Mucosa of stomach (tissue), 1 donor: ENCODE data around the gene SLC25A34.

Experiments
- H3K27me3 ChIP-seq: one replicate; pipeline ENCODE4 v1.7.0; 2013; ENCODE audit warnings: mild to moderate bottlenecking, low read length; ENCODE audit not compliant: control insufficient read depth, insufficient read depth
- H3K36me3 ChIP-seq: one replicate; pipeline ENCODE4 v1.7.0; 2013; ENCODE audit warnings: low read length; ENCODE audit not compliant: control insufficient read depth, insufficient read depth
- H3K4me1 ChIP-seq: one replicate; pipeline ENCODE4 v1.7.0; 2013; ENCODE audit warnings: mild to moderate bottlenecking, low read length; ENCODE audit not compliant: control insufficient read depth, insufficient read depth
- H3K4me3 ChIP-seq: one replicate; pipeline ENCODE4 v1.7.0; 2013; ENCODE audit warnings: low read length
- H3K9ac ChIP-seq: one replicate; pipeline ENCODE4 v1.7.0; 2013; ENCODE audit warnings: mild to moderate bottlenecking, low read length, moderate library complexity
- H3K9me3 ChIP-seq: one replicate; pipeline ENCODE4 v1.7.0; 2013; ENCODE audit warnings: mild to moderate bottlenecking, low read length, moderate library complexity; ENCODE audit not compliant: control insufficient read depth
- donor health status: Pancreatic carcinoma.

Gene SLC25A34

DNA sequence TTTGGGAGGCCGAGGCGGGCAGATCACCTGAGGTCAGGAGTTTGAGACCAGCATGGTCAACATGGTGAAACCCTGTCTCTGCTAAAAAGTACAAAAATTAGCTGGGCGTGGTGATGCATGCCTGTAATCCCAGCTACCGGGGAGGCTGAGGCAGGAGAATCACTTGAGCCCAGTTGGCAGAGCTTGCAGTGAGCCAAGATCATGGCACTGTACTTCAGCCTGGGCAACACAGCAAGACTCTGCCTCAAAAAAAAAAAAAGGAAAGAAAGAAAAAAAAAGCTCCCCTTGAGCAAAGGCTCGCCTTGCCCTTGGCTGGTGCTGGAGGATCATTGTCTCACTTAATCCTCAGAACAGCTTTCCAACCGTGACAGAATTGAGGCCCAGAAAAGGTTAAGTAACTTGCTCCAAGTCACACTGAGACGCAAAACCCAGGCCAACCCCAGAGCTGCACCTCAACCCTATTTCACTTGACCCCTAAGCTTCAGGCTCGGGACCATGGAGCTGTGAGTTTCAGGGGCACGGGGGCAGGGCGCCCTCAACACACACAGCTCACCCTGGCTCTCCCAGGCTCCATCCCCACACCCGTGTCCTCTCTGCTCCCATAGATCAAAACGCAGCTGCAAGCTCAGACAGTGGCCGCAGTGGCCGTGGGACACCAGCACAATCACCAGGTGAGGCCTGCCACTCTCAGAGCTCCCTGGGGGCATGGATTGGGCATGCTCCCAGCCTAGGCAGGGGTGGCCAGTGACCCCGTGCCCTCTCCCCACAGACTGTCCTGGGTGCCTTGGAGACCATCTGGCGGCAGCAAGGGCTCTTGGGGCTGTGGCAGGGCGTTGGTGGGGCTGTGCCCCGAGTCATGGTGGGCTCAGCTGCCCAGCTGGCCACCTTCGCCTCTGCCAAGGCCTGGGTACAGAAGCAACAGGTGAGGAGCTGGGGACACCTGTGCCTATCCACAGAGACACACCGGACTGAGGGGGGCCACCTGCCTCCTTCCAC, 1.6 kb downstream of the SLC25A34 start:
- Histone ChIP-seq H3K4me3 (no peak overlapping the region), H3K36me3 (peaks cover 5% of the 10 kb centered on the region), H3K9me3 (no peaks in the 10 kb centered on the region), H3K9ac (peak overlapping the region; percentile 2), H3K27me3 (no peaks in the 10 kb centered on the region), H3K4me1 (peaks cover 54% of the 10 kb centered on the region)

DNA sequence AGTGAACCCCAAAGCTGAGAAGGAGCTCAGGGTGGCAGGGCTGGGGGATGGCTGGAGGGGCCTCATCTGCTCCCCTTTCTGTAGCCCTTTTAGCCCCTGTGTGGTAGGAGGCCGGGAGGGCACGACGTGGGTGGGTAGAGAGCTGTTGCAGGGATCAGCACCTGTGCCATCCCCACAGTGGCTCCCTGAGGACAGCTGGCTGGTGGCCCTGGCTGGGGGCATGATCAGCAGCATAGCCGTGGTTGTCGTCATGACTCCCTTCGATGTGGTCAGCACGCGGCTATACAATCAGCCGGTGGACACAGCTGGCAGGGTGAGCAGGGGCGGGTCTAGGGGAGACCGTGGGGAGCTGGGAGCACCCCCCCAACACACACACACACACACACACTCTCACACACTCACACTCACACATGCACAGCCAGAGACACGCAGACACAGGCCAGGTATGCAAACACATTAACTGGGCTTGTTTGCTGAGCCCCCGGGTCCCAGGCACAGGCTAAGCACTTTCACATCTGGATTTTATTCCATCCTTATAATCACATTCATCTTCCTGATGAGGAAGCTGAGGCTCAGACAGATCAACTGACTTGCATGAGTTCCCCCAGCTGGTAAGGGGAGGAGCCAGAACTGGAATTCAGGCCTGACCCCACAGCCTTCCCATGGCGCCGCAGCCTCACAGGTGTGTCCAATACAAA, 2.5 kb downstream of the SLC25A34 start:
- Histone ChIP-seq H3K9ac (peak overlapping the region; percentile 2), H3K36me3 (no peaks in the 10 kb centered on the region), H3K9me3 (no peaks in the 10 kb centered on the region), H3K27me3 (no peaks in the 10 kb centered on the region), H3K4me3 (no peak overlapping the region), H3K4me1 (peaks cover 54% of the 10 kb centered on the region)

DNA sequence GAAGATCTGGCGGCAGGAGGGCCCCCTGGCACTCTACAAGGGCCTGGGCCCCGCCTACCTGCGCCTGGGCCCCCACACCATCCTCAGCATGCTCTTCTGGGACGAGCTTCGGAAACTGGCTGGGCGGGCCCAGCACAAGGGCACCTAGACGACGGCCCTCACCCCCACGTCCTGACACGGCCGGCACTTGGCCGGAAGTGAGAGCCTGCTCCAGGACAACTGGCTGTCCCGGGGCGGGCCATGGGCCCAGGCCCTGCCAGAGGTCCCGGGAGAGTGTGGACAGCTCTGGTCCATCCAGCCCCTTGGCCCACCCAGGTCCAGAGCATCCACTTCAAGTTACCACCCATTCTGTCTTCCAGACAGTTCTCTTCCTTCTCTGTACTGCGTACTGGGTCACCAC, 3.2 kb downstream of the SLC25A34 start:
- H3K9me3 ChIP-seq = no peaks in the 10 kb centered on the region
- H3K27me3 ChIP-seq = no peaks in the 10 kb centered on the region
- peaks cover 54% of the 10 kb centered on the region for H3K4me1 ChIP-seq
- H3K4me3 ChIP-seq = no peak overlapping the region
- H3K36me3 ChIP-seq = no peaks in the 10 kb centered on the region
- no peak overlapping the region for H3K9ac ChIP-seq

DNA sequence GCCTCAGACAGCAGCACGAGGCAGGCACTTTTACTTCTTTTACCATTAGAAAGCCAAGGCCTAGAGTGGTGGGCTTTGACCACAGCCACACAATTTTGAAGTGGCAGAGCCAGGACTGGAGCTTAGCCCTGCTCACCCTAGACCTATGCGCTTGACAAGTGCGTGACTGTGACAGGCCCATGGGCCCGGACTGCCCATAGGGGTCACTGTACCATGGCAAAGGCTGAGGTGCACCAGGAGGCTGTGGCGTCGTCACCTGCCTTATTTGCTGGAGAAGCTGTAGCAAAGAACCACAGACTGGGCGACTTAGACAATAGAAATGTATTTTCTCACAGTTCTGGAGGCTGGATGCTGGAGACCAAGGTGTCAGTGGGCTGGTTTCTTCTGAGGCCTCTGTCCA, 3.7 kb downstream of the SLC25A34 start:
- Histone ChIP-seq H3K9me3 (no peaks in the 10 kb centered on the region), H3K4me1 (peaks cover 52% of the 10 kb centered on the region), H3K27me3 (no peaks in the 10 kb centered on the region), H3K9ac (no peak overlapping the region), H3K4me3 (no peak overlapping the region), H3K36me3 (no peaks in the 10 kb centered on the region)

DNA sequence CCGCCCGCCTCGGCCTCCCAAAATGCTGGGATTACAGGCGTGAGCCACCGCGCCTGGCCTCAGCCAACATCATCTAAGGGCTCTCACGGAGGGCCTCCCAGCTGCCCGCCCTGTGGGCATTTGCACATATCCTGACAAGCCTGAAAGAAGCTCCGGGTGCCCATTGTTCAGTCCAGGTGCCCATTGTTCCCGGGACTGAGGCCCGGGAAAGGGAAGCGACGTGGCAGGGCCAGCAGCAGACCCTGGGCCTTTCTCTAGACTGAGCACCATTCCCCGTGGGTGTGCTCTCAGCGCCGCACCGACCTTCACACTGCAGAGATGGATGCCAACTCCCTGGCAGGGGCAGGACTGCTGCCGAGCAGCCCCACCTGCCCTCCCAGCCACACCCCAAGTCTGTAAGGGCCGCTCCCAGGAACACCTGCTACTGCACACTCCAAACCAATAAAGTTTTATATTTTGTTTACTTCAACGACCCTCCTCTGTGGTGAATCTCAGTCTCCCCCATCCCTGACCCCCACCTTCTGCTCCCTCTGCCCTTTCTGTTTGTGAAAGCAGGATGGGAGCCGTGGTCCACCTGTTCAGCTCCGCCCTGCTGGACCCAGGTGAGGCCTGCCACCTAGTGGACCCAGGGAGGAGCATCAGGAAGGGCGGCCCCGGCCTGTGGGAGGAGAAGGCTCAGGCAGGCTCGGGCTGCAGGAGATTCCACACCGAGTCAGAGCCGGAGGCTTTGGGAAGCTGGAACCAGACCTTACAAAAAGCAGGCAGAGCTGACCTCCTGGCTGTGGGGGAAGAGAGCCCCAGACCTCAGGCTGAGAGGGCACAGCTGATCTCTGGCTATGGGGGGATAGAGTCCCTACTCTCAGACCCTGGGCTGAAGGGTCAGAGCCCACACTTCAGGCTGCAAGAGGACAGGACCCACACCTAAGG, 5.1 kb downstream of the SLC25A34 start:
- peak overlapping the region; percentile 3 for H3K9ac ChIP-seq
- no peaks in the 10 kb centered on the region for H3K9me3 ChIP-seq
- no peaks in the 10 kb centered on the region for H3K27me3 ChIP-seq
- peaks cover 38% of the 10 kb centered on the region for H3K4me1 ChIP-seq
- no peak overlapping the region for H3K4me3 ChIP-seq
- no peaks in the 10 kb centered on the region for H3K36me3 ChIP-seq

DNA sequence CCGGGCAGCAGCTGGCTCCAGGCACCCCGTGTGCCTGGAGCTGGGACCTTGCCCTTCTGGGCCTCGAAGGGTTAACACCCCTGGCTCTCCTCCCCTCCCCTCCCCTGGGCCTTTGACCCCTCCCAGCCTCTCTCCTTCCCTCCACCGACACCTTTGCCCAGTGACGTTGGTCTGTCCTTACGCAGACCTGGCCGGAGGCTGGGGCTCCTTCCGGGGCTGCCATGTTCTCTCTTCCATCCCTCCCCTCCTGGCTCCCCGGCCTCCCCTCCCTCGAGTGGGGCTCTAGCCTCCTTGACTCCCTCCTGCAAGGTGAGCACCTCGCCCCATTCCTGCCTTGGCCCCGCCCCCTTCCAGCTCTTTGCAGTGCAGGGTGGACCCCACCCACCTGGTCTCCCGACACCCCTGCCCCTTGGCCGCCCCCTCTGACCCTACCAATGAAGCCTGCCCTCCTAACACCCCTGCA, 6.3 kb downstream of the SLC25A34 start, which contains the start of gene TMEM82:
Gene TMEM82 (plus strand): TSS at position 161 of the 463 bp plus-strand sequence. CDS start 61 bp downstream, at position 222.
- Histone ChIP-seq H3K4me3 (no peak within 1 kb of the TSS), H3K4me1 (peaks cover 26% of the 10 kb centered on the region), H3K27me3 (no peaks in the 10 kb centered on the region), H3K9me3 (no peaks in the 10 kb centered on the region), H3K9ac (peak within 1 kb of the TSS; percentile 22), H3K36me3 (no peaks in the 10 kb centered on the region)

- no peaks in the 10 kb centered on the region for H3K27me3 ChIP-seq
- H3K36me3 ChIP-seq = no peaks in the 10 kb centered on the region
- H3K4me1 ChIP-seq = peaks cover 20% of the 10 kb centered on the region
- H3K9ac ChIP-seq = no peak overlapping the region
- H3K9me3 ChIP-seq = no peaks in the 10 kb centered on the region
- H3K4me3 ChIP-seq = no peak overlapping the region
Measured at GRCh38 chr1:15744122-15744679, 8.1 kb downstream of the SLC25A34 start.

GRCh38 chr1:15747378-15747777, 11.3 kb downstream of the SLC25A34 start:
- Histone ChIP-seq H3K36me3 (no peaks in the 10 kb centered on the region), H3K27me3 (no peaks in the 10 kb centered on the region), H3K9me3 (no peaks in the 10 kb centered on the region), H3K4me1 (peaks cover 3% of the 10 kb centered on the region), H3K4me3 (no peak overlapping the region), H3K9ac (no peak overlapping the region)

GRCh38 chr1:15748264-15748663, 12.2 kb downstream of the SLC25A34 start:
- H3K36me3 ChIP-seq = no peaks in the 10 kb centered on the region
- no peaks in the 10 kb centered on the region for H3K27me3 ChIP-seq
- H3K4me3 ChIP-seq = no peak overlapping the region
- no peaks in the 10 kb centered on the region for H3K4me1 ChIP-seq
- H3K9me3 ChIP-seq = no peaks in the 10 kb centered on the region
- no peak overlapping the region for H3K9ac ChIP-seq

DNA sequence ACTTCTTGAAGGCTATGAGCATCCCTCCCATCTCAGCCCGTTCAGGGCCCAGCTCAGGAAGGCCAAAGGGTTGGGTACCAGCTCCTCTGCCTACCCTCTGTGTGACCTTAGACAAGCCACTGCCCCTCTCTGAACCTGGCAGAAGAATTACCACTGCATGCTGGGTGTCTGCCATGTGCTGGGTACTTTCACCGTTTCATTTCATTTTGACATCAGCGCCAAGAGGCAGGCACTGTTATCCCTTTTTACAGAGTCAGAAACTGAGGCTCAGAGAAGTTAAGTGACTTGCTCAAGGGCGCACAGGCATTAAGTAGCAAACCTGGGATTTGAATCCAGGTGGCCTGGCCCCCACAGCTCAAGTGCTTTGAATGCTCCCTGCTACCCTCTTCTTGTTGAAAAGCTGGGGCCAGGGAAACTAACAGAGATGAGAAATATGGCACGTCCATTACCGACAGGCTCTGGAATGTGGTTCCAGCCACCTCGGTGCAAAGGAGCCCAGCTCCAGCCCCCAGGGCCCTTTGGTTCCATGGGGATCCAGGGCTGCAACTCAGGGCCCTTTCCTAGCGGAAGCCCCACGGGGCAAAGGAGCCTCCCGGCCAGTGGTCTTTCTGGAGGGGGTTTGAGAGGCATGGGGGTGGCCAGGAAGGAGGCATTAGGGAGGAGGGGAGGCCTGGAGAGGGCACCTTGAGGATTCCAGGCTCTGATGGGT, 12.8 kb downstream of the SLC25A34 start:
- Histone ChIP-seq H3K4me1 (no peaks in the 10 kb centered on the region), H3K9me3 (no peaks in the 10 kb centered on the region), H3K36me3 (no peaks in the 10 kb centered on the region), H3K9ac (no peak overlapping the region), H3K4me3 (no peak overlapping the region), H3K27me3 (no peaks in the 10 kb centered on the region)
